Common myeloid progenitor, CD34-positive (primary cell): ENCODE data around the gene SSH2.

Experiments used
- CTCF ChIA-PET: fragments of 350-600 bp; sonication (Branson Sonifier 250); formaldehyde crosslinking; loops from one replicate; lab custom pipeline; 2021; ENCODE audit warnings: antibody characterized with exemption; lab: Charles Lee
- POLR2A ChIA-PET: fragments of 350-600 bp; sonication (Branson Sonifier 250); formaldehyde crosslinking; loops from one replicate; lab custom pipeline; 2021; ENCODE audit warnings: antibody characterized with exemption; lab: Charles Lee
- DNase-seq, 3 donors: peaks; one replicate each; pipeline versions ENCODE4 v3.0.0 to v3.0.0-alpha.2; 2013
- H3K27ac ChIP-seq, 2 experiments: 1 replicate in 1 of 2; 2 replicates in 1 of 2; pipeline ENCODE4 v1.7.0; 2013; ENCODE audit warnings: inconsistent platforms in 2 of 2, low read length in 2 of 2, mild to moderate bottlenecking in 2 of 2, low read depth in 1 of 2, moderate library complexity in 1 of 2; ENCODE audit not compliant: severe bottlenecking in 2 of 2, insufficient read depth in 1 of 2, poor library complexity in 1 of 2
- H3K27me3 ChIP-seq, 5 experiments: replicated peaks in 2 of 5; 1 replicate in 3 of 5; 2 replicates in 2 of 5; pipeline versions ENCODE4 v1.6.1 to v1.7.0; 2013; ENCODE audit warnings: low read length in 4 of 5, mild to moderate bottlenecking in 2 of 5, moderate library complexity in 2 of 5, inconsistent platforms in 1 of 5; ENCODE audit not compliant: insufficient read depth in 5 of 5, control insufficient read depth in 4 of 5
- H3K36me3 ChIP-seq, 4 experiments: 1 replicate in 2 of 4; 2 replicates in 2 of 4; pipeline versions ENCODE4 v1.6.1 to v1.7.0; 2013; ENCODE audit warnings: low read length in 3 of 4, control low read depth in 1 of 4, mild to moderate bottlenecking in 1 of 4; ENCODE audit not compliant: control insufficient read depth in 4 of 4, insufficient read depth in 4 of 4
- H3K4me1 ChIP-seq, 4 experiments: 1 replicate in 3 of 4; 2 replicates in 1 of 4; pipeline versions ENCODE4 v1.6.1 to v1.7.1; 2013; ENCODE audit warnings: low read length in 3 of 4, mild to moderate bottlenecking in 3 of 4, control low read depth in 1 of 4, inconsistent platforms in 1 of 4, moderate library complexity in 1 of 4; ENCODE audit not compliant: control insufficient read depth in 4 of 4, insufficient read depth in 4 of 4; ENCODE audit errors: control extremely low read depth in 1 of 4
- H3K4me3 ChIP-seq, 7 experiments: 1 replicate in 4 of 7; 2 replicates in 3 of 7; pipeline versions ENCODE4 v1.5.1 to v1.7.0; 2013; ENCODE audit warnings: mild to moderate bottlenecking in 7 of 7, low read length in 6 of 7, moderate library complexity in 6 of 7, inconsistent platforms in 2 of 7, low read depth in 2 of 7, control low read depth in 1 of 7; ENCODE audit not compliant: insufficient read depth in 4 of 7, control insufficient read depth in 1 of 7; ENCODE audit errors: extremely low read depth in 1 of 7
- H3K9me3 ChIP-seq, 5 experiments: 1 replicate in 4 of 5; 2 replicates in 1 of 5; pipeline versions ENCODE4 v1.6.1 to v1.7.1; 2013; ENCODE audit warnings: low read length in 4 of 5, mild to moderate bottlenecking in 2 of 5, inconsistent platforms in 1 of 5, low read depth in 1 of 5, moderate library complexity in 1 of 5; ENCODE audit not compliant: control insufficient read depth in 4 of 5, insufficient read depth in 2 of 5; ENCODE audit errors: control extremely low read depth in 1 of 5
- WGBS: methylation state at CpG from one replicate; pipeline ENCODE4 v1.1.5; 2013; ENCODE audit not compliant: insufficient coverage; 5-methylcytosine and 5-hydroxymethylcytosine counted together

SSH2 gene

DNA sequence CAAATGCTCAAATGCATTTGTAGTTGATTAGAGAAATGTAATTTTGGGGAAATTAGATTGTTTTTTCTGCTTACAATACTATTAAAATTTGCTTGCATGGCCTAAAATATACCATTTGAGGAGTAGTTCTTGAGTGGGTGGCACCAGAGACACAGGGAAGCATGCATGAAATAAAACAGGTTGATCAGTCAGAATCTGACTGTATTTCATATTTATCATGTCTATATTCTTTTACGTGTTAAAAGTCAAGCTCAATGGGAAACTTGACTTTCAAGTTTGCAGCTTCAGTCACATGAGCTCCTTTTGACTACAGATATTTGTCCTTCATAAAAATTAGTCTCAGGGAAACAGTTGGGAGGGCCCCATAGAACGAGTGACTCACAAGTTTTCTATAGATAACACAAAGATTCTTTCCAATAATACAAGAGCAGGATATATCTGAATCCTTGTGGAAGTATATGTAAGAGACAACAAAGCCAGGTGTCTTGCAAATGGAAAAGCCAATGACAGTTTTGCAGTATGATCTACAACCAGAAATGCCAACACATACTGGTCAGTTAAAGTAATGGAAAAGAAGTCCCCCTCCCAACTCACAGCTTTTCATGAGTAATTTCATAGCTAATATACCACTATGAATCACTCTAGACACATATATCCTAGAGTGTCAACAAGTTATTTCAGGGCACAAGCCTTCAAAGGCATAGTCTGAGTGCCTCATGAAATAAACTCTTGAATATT lies 265.1 kb downstream of the SSH2 start:
- CTCF ChIA-PET, result interaction anchor here (1.0 to 1.6 kb wide), 5 partner anchors 10 to 126 kb away, joined by 3 to 5 read pairs (median 3); no protein-coding TSS in a partner anchor
- Histone ChIP-seq H3K27me3 (no peaks in the 10 kb centered on the region), H3K9me3 (no peaks in the 10 kb centered on the region), H3K4me1 (peaks cover 0 to 6% (median 3%) of the 10 kb centered on the region in 4 experiments), H3K27ac (no peak overlapping the region), H3K4me3 (no peak overlapping the region), H3K36me3 (peaks cover 12 to 59% (median 31%) of the 10 kb centered on the region in 4 experiments)
- 100% methylated on average over 1 of the region's 2 CpGs for WGBS
- DNase-seq, result no peak
- POLR2A ChIA-PET, result no interaction called here

GRCh38 chr17:29663155-29663554 lies 266.9 kb downstream of the SSH2 start:
- CTCF ChIA-PET, result interaction anchor here (0.7 to 1.7 kb wide), 7 partner anchors 10 to 127 kb away, joined by 3 to 6 read pairs (median 3); no protein-coding TSS in a partner anchor

DNA sequence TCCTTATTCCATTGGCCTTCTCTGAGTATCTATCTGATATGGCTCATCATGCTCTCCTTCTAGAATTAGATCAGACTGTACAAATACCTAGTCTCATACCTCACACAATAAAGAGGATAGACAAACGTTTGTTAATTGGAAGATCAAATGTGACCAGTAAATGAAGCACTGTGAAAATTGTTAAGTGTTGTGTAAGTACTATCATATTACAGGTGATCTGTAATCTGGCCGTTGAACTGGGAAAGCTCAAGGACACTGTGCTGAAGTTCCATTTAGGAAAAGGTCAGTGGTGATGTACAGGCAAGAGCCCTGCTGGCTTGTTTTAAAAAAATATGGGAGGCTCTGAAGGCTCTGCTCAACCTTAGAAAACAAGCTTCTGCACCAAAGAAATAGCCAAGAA lies 268.8 kb downstream of the SSH2 start:
- peaks cover 0 to 11% (median 3%) of the 10 kb centered on the region in 4 experiments for H3K4me1 ChIP-seq
- no peaks in the 10 kb centered on the region for H3K27me3 ChIP-seq
- no peak for DNase-seq
- no peak overlapping the region for H3K27ac ChIP-seq
- peaks cover 0 to 36% (median 14%) of the 10 kb centered on the region in 4 experiments for H3K36me3 ChIP-seq
- H3K9me3 ChIP-seq, result no peaks in the 10 kb centered on the region
- POLR2A ChIA-PET, result no interaction called here
- 100% methylated on average over 1 of the region's 2 CpGs for WGBS
- CTCF ChIA-PET, result interaction anchor here (0.7 to 1.2 kb wide), 3 partner anchors 9 to 99 kb away, joined by 3 read pairs; no protein-coding TSS in a partner anchor
- H3K4me3 ChIP-seq, result no peak overlapping the region

More at GRCh38 chr17:29663155-29663554, 266.9 kb downstream of the SSH2 start:
- H3K4me3 ChIP-seq, result no peak overlapping the region
- POLR2A ChIA-PET, result no interaction called here
- no peaks in the 10 kb centered on the region for H3K9me3 ChIP-seq
- peaks cover 0 to 11% (median 3%) of the 10 kb centered on the region in 4 experiments for H3K4me1 ChIP-seq
- DNase-seq, result peak in 2 of 3 donors; percentile 14 to 44
- no CpG with 5 or more reads among the region's 1 CpG for WGBS
- H3K27ac ChIP-seq, result no peak overlapping the region
- peaks cover 5 to 49% (median 26%) of the 10 kb centered on the region in 4 experiments for H3K36me3 ChIP-seq
- no peaks in the 10 kb centered on the region for H3K27me3 ChIP-seq

- Histone ChIP-seq H3K27me3 (no peaks in the 10 kb centered on the region), H3K36me3 (peaks cover 0 to 34% (median 14%) of the 10 kb centered on the region in 4 experiments), H3K4me1 (peaks cover 0 to 11% (median 1%) of the 10 kb centered on the region in 4 experiments), H3K27ac (no peak overlapping the region), H3K9me3 (no peaks in the 10 kb centered on the region), H3K4me3 (peak overlapping the region in 1 of 7 experiments; percentile 5)
- ChIA-PET POLR2A (no interaction called here), CTCF (interaction anchor here (1.2 to 2.1 kb wide), 3 partner anchors 12 to 32 kb away, joined by 3 to 6 read pairs (median 4); no protein-coding TSS in a partner anchor)
- peak; percentile 25 to 73 (median 65) for DNase-seq
- 50% methylated on average over 2 of the region's 2 CpGs for WGBS
These were observed 270.9 kb downstream of the SSH2 start for GRCh38 chr17:29659155-29659554.

- peaks cover 4 to 33% (median 16%) of the 10 kb centered on the region in 4 experiments for H3K36me3 ChIP-seq
- POLR2A ChIA-PET, result no interaction called here
These were observed 274.7 kb downstream of the SSH2 start for GRCh38 chr17:29655323-29655722.

DNA sequence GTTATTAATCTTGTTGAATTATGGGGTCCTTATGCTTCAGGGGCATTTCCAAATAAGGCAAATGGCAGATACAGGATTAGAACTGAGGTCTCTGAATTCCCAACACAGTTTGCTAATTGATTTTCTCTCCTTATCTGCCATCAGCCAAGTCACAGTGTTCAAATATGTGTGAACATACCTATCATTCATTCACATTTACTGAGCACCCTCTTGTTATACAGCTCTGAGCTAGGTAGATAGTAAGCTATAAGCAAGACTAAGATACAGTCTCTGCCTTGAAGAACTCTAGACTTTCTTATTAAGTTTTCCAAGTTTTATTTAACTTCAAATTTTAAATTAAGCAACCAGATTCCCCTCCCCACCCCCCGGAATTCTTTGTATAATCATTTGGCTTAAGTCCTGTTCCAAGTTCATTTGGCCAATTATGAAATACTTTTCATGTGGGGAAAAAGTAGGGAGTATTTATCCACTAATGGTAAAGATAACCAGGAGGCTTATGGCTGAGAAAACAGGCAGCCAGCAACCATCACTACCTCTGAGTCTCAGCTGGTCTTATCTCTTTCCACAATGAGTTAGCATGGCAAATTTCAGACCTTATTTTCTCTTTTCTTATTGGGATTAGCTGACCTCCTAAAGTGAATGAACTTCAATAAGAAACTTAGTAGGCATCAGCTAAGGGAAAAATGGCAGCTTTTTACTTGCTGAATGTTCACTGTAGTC lies 275.9 kb downstream of the SSH2 start:
- Histone ChIP-seq H3K9me3 (no peaks in the 10 kb centered on the region), H3K27me3 (no peaks in the 10 kb centered on the region), H3K36me3 (peaks cover 5 to 34% (median 18%) of the 10 kb centered on the region in 4 experiments), H3K4me3 (no peak overlapping the region), H3K4me1 (peaks cover 0 to 2% (median 0%) of the 10 kb centered on the region in 4 experiments), H3K27ac (no peak overlapping the region)
- no peak for DNase-seq
- CTCF ChIA-PET, result interaction anchor here (0.8 to 4.0 kb wide), 9 partner anchors 10 to 156 kb away, joined by 3 to 30 read pairs (median 5); no protein-coding TSS in a partner anchor
- POLR2A ChIA-PET, result no interaction called here
- WGBS, result no CpG with 5 or more reads among the region's 1 CpG

More at GRCh38 chr17:29655323-29655722, 274.7 kb downstream of the SSH2 start:
- H3K4me3 ChIP-seq, result no peak overlapping the region
- WGBS, result 89% methylated on average over 2 of the region's 6 CpGs
- no peaks in the 10 kb centered on the region for H3K27me3 ChIP-seq
- CTCF ChIA-PET, result interaction anchor here (0.6 to 4.0 kb wide), 9 partner anchors 10 to 137 kb away, joined by 3 to 30 read pairs (median 3); no protein-coding TSS in a partner anchor
- no peak overlapping the region for H3K27ac ChIP-seq
- H3K4me1 ChIP-seq, result peaks cover 0 to 5% (median 0%) of the 10 kb centered on the region in 4 experiments
- no peaks in the 10 kb centered on the region for H3K9me3 ChIP-seq
- DNase-seq, result no peak
